Keratinocyte (primary cell): Measurements from ENCODE around the gene RTN4RL2. TPM values are rescaled to one million over a fixed set of nuclear protein-coding genes. Genes with fewer than 3 reads are reported as not detected.

ENCODE experiments used
- DNase-seq: peaks from one replicate; pipeline ENCODE4 v3.0.0-alpha.2; 2011; ENCODE audit warnings: low read depth, missing footprints, low spot score
- FAIRE-seq: peaks from 2 replicates; lab custom pipeline; 2011; peaks lifted over from hg19 to GRCh38; lab: Jason Lieb, UNC
- H2AFZ ChIP-seq: 2 replicates; pipeline ENCODE4 v1.6.0; 2012; ENCODE audit warnings: low read length, control low read depth, inconsistent platforms; ENCODE audit not compliant: control insufficient read depth
- H3K27ac ChIP-seq: 2 replicates; pipeline ENCODE4 v1.5.1; 2011; ENCODE audit warnings: low read length; ENCODE audit not compliant: control insufficient read depth, insufficient read depth
- H3K27me3 ChIP-seq: 3 replicates; pipeline ENCODE4 v1.6.0; 2011; ENCODE audit warnings: low read length; ENCODE audit not compliant: control insufficient read depth, insufficient read depth; ENCODE audit errors: extremely low read depth
- H3K36me3 ChIP-seq, 2 experiments: 2 replicates in 1 of 2; 3 replicates in 1 of 2; pipeline ENCODE4 v1.5.1; 2011; ENCODE audit warnings: low read length in 2 of 2, mild to moderate bottlenecking in 1 of 2; ENCODE audit not compliant: control insufficient read depth in 2 of 2, insufficient read depth in 2 of 2; ENCODE audit errors: extremely low read depth in 1 of 2
- H3K4me1 ChIP-seq: 3 replicates; pipeline ENCODE4 v1.5.1; 2011; ENCODE audit warnings: low read length; ENCODE audit not compliant: control insufficient read depth, insufficient read depth; ENCODE audit errors: extremely low read depth
- H3K4me2 ChIP-seq: 3 replicates; pipeline ENCODE4 v1.6.0; 2011; ENCODE audit warnings: low read depth, low read length; ENCODE audit not compliant: control insufficient read depth, insufficient read depth; ENCODE audit errors: extremely low read depth
- H3K4me3 ChIP-seq, 3 experiments: fragments of 200-600 bp in 1 of 3; sonication (generic) in 1 of 3; 2 replicates in 2 of 3; 3 replicates in 1 of 3; pipeline ENCODE4 v1.5.1; 2011 to 2016; ENCODE audit warnings: low read length in 3 of 3, mild to moderate bottlenecking in 3 of 3, control low read depth in 2 of 3, inconsistent platforms in 1 of 3, low read depth in 1 of 3, mixed read lengths in 1 of 3, mixed run types in 1 of 3, moderate library complexity in 1 of 3; ENCODE audit not compliant: control insufficient read depth in 2 of 3, insufficient read depth in 2 of 3; ENCODE audit errors: extremely low read depth in 1 of 3
- H3K79me2 ChIP-seq: 2 replicates; pipeline ENCODE4 v1.6.0; 2012; ENCODE audit warnings: low read length; ENCODE audit not compliant: control insufficient read depth, insufficient read depth
- H3K9ac ChIP-seq: 3 replicates; pipeline ENCODE4 v1.6.0; 2011; ENCODE audit warnings: low read length; ENCODE audit not compliant: control insufficient read depth, insufficient read depth; ENCODE audit errors: extremely low read depth
- H3K9me1 ChIP-seq: 3 replicates; pipeline ENCODE4 v1.6.0; 2011; ENCODE audit warnings: low read length; ENCODE audit not compliant: control insufficient read depth, insufficient read depth; ENCODE audit errors: extremely low read depth
- H3K9me3 ChIP-seq: 2 replicates; pipeline ENCODE4 v1.5.1; 2012; ENCODE audit warnings: low read depth, low read length; ENCODE audit not compliant: control insufficient read depth
- H4K20me1 ChIP-seq: 3 replicates; pipeline ENCODE4 v1.6.0; 2011; ENCODE audit warnings: low read length; ENCODE audit not compliant: control insufficient read depth, insufficient read depth; ENCODE audit errors: extremely low read depth
- CTCF ChIP-seq, 3 experiments: IDR thresholded peaks in 1 of 3; conservative IDR thresholded peaks in 1 of 3; optimal IDR thresholded peaks in 1 of 3; 2 replicates in 2 of 3; 3 replicates in 1 of 3; pipeline versions ENCODE3 to v1.5.1; 2011; ENCODE audit warnings: low read length in 3 of 3, mild to moderate bottlenecking in 3 of 3, moderate library complexity in 2 of 3, control low read depth in 1 of 3, inconsistent platforms in 1 of 3; ENCODE audit not compliant: insufficient read depth in 2 of 3; ENCODE audit errors: extremely low read depth in 1 of 3
- EZH2 ChIP-seq: IDR thresholded peaks from one replicate; pipeline ENCODE4 v1.6.1; 2012; ENCODE audit warnings: inconsistent platforms, mild to moderate bottlenecking, low read length, moderate library complexity
- dilution Hi-C: fragments of 300-500 bp; cut with MboI; formaldehyde crosslinking; loops from one replicate; pipeline ENCODE4 v1.7.0; 2020; ENCODE audit warnings: low sequenced_read_pairs; ENCODE audit not compliant: extremely low pct_ligation_motif_present
- polyA plus RNA-seq, 5 experiments: library from polyadenylated mRNA; depleted of rRNA in 3 of 5; stranded (reverse) in 3 of 5; stranded (forward) in 1 of 5; unstranded in 1 of 5; fragments of >200 nt; gene quantifications; 1 replicate in 1 of 5; 2 replicates in 3 of 5; 3 replicates in 1 of 5; pipeline versions ENCODE4 v1.2.1 to v1.2.3, GENCODE V29; 2011 to 2012; ENCODE audit warnings: missing spikeins in 2 of 5, low read depth in 1 of 5, low replicate concordance in 1 of 5

The RTN4RL2 gene
- polyA plus RNA-seq, 1 donor (not counting 4 experiments of a cell fraction or from before 2014, with no cell fraction given) = 0.03 TPM

GRCh38 chr11:57464539-57465181 lies 4.3 kb downstream of the RTN4RL2 start:
- H3K27me3 ChIP-seq = peaks cover 27% of the 10 kb centered on the region
- no peaks in the 10 kb centered on the region for H3K79me2 ChIP-seq
- no peaks in the 10 kb centered on the region for H3K9me1 ChIP-seq
- no peak overlapping the region for H3K9ac ChIP-seq
- H3K27ac ChIP-seq = no peak overlapping the region
- peaks cover 4% of the 10 kb centered on the region for H3K4me1 ChIP-seq
- TF ChIP-seq CTCF (optimal IDR thresholded peaks at IDR 0.05 in 1 of 3, IDR thresholded peaks at IDR 0.05 in 1 of 3, conservative IDR thresholded peaks at IDR 0.05 in 1 of 3; ENCODE audit: extremely low read depth in 1 of 3, insufficient read depth in 2 of 3, low read length in 3 of 3) = no peak
- no peak for TF ChIP-seq EZH2
- no peak overlapping the region for H3K4me2 ChIP-seq
- no peak for DNase-seq
- dilution Hi-C loops = no loop called here
- no peaks in the 10 kb centered on the region for H4K20me1 ChIP-seq
- no peak for FAIRE-seq
- H2AFZ ChIP-seq = no peak overlapping the region
- H3K36me3 ChIP-seq = no peaks in the 10 kb centered on the region
- no peaks in the 10 kb centered on the region for H3K9me3 ChIP-seq
- H3K4me3 ChIP-seq = no peak overlapping the region

- no peak for TF ChIP-seq EZH2
- TF ChIP-seq CTCF (optimal IDR thresholded peaks at IDR 0.05 in 1 of 3, IDR thresholded peaks at IDR 0.05 in 1 of 3, conservative IDR thresholded peaks at IDR 0.05 in 1 of 3; ENCODE audit: extremely low read depth in 1 of 3, insufficient read depth in 2 of 3, low read length in 3 of 3) = peak in 1 of 3 experiments; percentile 13
- Histone ChIP-seq H3K9me3 (no peaks in the 10 kb centered on the region), H3K36me3 (no peaks in the 10 kb centered on the region), H3K4me3 (no peak overlapping the region), H3K9ac (no peak overlapping the region), H3K79me2 (no peaks in the 10 kb centered on the region), H3K4me2 (no peak overlapping the region), H3K27me3 (peaks cover 9% of the 10 kb centered on the region), H3K27ac (no peak overlapping the region), H3K4me1 (no peaks in the 10 kb centered on the region), H2AFZ (no peak overlapping the region), H3K9me1 (no peaks in the 10 kb centered on the region), H4K20me1 (no peaks in the 10 kb centered on the region)
- dilution Hi-C loops = no loop called here
- FAIRE-seq = no peak
- DNase-seq = no peak
Observed at GRCh38 chr11:57466680-57467079, 6.4 kb downstream of the RTN4RL2 start.
